ENCODE data around the gene RFK.

RFK gene

DNA sequence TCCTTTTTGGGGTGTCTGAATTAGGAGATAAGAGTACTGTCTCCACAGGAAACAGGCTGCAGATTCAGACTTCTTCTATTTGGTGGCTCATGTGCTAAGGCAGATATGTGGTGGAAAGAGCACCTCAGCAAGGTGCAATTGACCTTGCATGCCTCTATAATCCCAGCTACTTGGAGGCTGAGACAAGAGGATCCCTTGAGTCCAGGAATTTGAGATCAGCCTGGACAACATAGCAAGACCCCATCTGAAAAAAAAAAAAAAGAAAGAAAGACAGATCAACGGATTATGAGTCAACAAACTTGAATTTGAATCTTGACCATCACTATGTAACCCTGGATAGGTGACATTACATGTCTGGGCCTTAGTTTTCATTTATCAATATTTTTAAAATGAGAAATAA, 44.4 kb downstream of the RFK start:
- no peaks in the 10 kb centered on the region for H3K9me3 ChIP-seq (ENCODE audit: insufficient read depth, low read depth, low read length)
- H3K9ac ChIP-seq (ENCODE audit: low read depth, low read length, poor library complexity, severe bottlenecking) = no peak overlapping the region
- no peaks in the 10 kb centered on the region for H3K27me3 ChIP-seq (ENCODE audit: insufficient read depth, low read length, poor library complexity, severe bottlenecking)
- H3F3A ChIP-seq (ENCODE audit: low read depth) = no peaks in the 10 kb centered on the region
- H3K4me1 ChIP-seq (ENCODE audit: insufficient read depth, low read length, poor library complexity, severe bottlenecking) = no peaks in the 10 kb centered on the region
- no peaks in the 10 kb centered on the region for H3K79me2 ChIP-seq (ENCODE audit: insufficient read depth, low read length)
- TF ChIP-seq EZH2phosphoT487 (IDR thresholded peaks at IDR 0.05; ENCODE audit: borderline replicate concordance) = no peak
- TF ChIP-seq, protein P1, sequence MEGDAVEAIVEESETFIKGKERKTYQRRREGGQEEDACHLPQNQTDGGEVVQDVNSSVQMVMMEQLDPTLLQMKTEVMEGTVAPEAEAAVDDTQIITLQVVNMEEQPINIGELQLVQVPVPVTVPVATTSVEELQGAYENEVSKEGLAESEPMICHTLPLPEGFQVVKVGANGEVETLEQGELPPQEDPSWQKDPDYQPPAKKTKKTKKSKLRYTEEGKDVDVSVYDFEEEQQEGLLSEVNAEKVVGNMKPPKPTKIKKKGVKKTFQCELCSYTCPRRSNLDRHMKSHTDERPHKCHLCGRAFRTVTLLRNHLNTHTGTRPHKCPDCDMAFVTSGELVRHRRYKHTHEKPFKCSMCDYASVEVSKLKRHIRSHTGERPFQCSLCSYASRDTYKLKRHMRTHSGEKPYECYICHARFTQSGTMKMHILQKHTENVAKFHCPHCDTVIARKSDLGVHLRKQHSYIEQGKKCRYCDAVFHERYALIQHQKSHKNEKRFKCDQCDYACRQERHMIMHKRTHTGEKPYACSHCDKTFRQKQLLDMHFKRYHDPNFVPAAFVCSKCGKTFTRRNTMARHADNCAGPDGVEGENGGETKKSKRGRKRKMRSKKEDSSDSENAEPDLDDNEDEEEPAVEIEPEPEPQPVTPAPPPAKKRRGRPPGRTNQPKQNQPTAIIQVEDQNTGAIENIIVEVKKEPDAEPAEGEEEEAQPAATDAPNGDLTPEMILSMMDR (conservative IDR thresholded peaks at IDR 0.05; ENCODE audit: low read length) = no peak
- no peaks in the 10 kb centered on the region for H4K20me1 ChIP-seq (ENCODE audit: insufficient read depth, low read length, poor library complexity, severe bottlenecking)
- no peak overlapping the region for H2AFZ ChIP-seq (ENCODE audit: low read length)
- no peak overlapping the region for H3K4me3 ChIP-seq (ENCODE audit: low read length, poor library complexity, severe bottlenecking)
- H3K9me2 ChIP-seq (replicated peaks; ENCODE audit: low read depth, low read length) = no peaks in the 10 kb centered on the region
- H3K36me3 ChIP-seq (ENCODE audit: insufficient read depth, low read length) = no peaks in the 10 kb centered on the region
- no peak overlapping the region for H3K4me2 ChIP-seq (ENCODE audit: low read depth, low read length, poor library complexity, severe bottlenecking)

DNA sequence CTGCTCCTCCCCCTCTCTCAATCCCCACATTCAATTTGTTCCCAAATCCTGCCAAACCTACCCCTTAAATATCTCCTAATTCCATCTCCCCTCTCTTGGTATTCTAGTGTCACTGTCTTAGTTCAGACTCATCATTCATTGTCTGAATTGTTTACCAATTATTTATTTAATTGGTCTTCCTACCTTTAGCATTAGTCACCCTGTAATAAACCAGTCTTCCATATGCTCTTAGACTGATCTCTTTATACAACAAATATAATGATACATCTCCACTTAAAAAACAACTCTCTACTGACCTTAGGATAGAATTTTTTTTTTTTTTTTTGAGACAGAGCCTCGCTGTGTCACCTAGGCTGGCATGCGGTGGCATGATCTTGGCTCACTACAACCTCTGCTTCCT, 51.4 kb downstream of the RFK start:
- TF ChIP-seq, protein P1 (conservative IDR thresholded peaks at IDR 0.05; ENCODE audit: low read length) = no peak
- TF ChIP-seq EZH2phosphoT487 (IDR thresholded peaks at IDR 0.05; ENCODE audit: borderline replicate concordance) = no peak
- H3K4me1 ChIP-seq (ENCODE audit: insufficient read depth, low read length, poor library complexity, severe bottlenecking) = no peaks in the 10 kb centered on the region
- no peaks in the 10 kb centered on the region for H3K9me2 ChIP-seq (replicated peaks; ENCODE audit: low read depth, low read length)
- H3F3A ChIP-seq (ENCODE audit: low read depth) = no peaks in the 10 kb centered on the region
- no peaks in the 10 kb centered on the region for H4K20me1 ChIP-seq (ENCODE audit: insufficient read depth, low read length, poor library complexity, severe bottlenecking)
- H3K9me3 ChIP-seq (ENCODE audit: insufficient read depth, low read depth, low read length) = no peaks in the 10 kb centered on the region
- no peak overlapping the region for H3K4me3 ChIP-seq (ENCODE audit: low read length, poor library complexity, severe bottlenecking)
- H3K9ac ChIP-seq (ENCODE audit: low read depth, low read length, poor library complexity, severe bottlenecking) = no peak overlapping the region
- H3K36me3 ChIP-seq (ENCODE audit: insufficient read depth, low read length) = no peaks in the 10 kb centered on the region
- H2AFZ ChIP-seq (ENCODE audit: low read length) = no peak overlapping the region
- no peaks in the 10 kb centered on the region for H3K27me3 ChIP-seq (ENCODE audit: insufficient read depth, low read length, poor library complexity, severe bottlenecking)
- H3K79me2 ChIP-seq (ENCODE audit: insufficient read depth, low read length) = no peaks in the 10 kb centered on the region
- H3K4me2 ChIP-seq (ENCODE audit: low read depth, low read length, poor library complexity, severe bottlenecking) = no peak overlapping the region

DNA sequence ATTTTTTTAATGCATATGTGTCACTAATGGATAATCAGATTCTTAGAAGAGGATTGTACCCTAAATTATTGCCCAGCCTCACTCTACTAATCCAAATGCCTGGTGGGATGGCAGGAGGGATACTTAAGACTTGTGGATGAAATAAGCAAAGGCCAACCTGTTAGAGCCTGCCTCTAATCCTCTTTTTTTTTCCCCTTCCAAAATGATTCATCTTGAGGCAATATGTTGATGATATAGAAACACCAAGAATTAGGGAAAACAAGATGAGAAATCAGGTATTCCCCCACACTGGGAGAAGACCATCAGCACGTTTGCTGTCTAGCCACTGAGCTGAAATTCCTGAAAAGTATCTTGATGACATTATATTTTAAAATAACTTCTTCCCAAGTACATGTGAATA, 52.0 kb downstream of the RFK start:
- no peaks in the 10 kb centered on the region for H3K9me2 ChIP-seq (replicated peaks; ENCODE audit: low read depth, low read length)
- H3K79me2 ChIP-seq (ENCODE audit: insufficient read depth, low read length) = no peaks in the 10 kb centered on the region
- no peaks in the 10 kb centered on the region for H3F3A ChIP-seq (ENCODE audit: low read depth)
- H3K4me2 ChIP-seq (ENCODE audit: low read depth, low read length, poor library complexity, severe bottlenecking) = no peak overlapping the region
- no peaks in the 10 kb centered on the region for H3K36me3 ChIP-seq (ENCODE audit: insufficient read depth, low read length)
- TF ChIP-seq, protein P1 (conservative IDR thresholded peaks at IDR 0.05; ENCODE audit: low read length) = no peak
- TF ChIP-seq EZH2phosphoT487 (IDR thresholded peaks at IDR 0.05; ENCODE audit: borderline replicate concordance) = no peak
- H3K4me1 ChIP-seq (ENCODE audit: insufficient read depth, low read length, poor library complexity, severe bottlenecking) = no peaks in the 10 kb centered on the region
- H3K9ac ChIP-seq (ENCODE audit: low read depth, low read length, poor library complexity, severe bottlenecking) = no peak overlapping the region
- H3K9me3 ChIP-seq (ENCODE audit: insufficient read depth, low read depth, low read length) = no peaks in the 10 kb centered on the region
- no peak overlapping the region for H3K4me3 ChIP-seq (ENCODE audit: low read length, poor library complexity, severe bottlenecking)
- no peak overlapping the region for H2AFZ ChIP-seq (ENCODE audit: low read length)
- H3K27me3 ChIP-seq (ENCODE audit: insufficient read depth, low read length, poor library complexity, severe bottlenecking) = no peaks in the 10 kb centered on the region
- H4K20me1 ChIP-seq (ENCODE audit: insufficient read depth, low read length, poor library complexity, severe bottlenecking) = no peaks in the 10 kb centered on the region
